ENCODE measurements around the gene RGL2.

RGL2 gene

GRCh38 chr6:33316603-33317418 is 18.1 kb upstream of the RGL2 start:
- DNase-seq (ENCODE audit: low read depth in 2 of 2), result no peak

- DNase-seq (ENCODE audit: low read depth in 2 of 2), result no peak
Observed at GRCh38 chr6:33315793-33316602, 17.3 kb upstream of the RGL2 start.

GRCh38 chr6:33314943-33315792 is 16.4 kb upstream of the RGL2 start:
- no peak for DNase-seq (ENCODE audit: low read depth in 2 of 2)

GRCh38 chr6:33314515-33314942 is 15.8 kb upstream of the RGL2 start:
- DNase-seq (ENCODE audit: low read depth in 2 of 2), result no peak

- DNase-seq (ENCODE audit: low read depth in 2 of 2), result peak; percentile 75 to 78
Observed at GRCh38 chr6:33313709-33314514, 15.2 kb upstream of the RGL2 start, which contains the start of gene TAPBP. TSS of gene TAPBP (minus strand) at chr6:33314078. CDS start at chr6:33314041, 37 bp downstream.

GRCh38 chr6:33313105-33313708 is 14.5 kb upstream of the RGL2 start:
- DNase-seq (ENCODE audit: low read depth in 2 of 2), result no peak

GRCh38 chr6:33312361-33313104 is 13.8 kb upstream of the RGL2 start:
- DNase-seq (ENCODE audit: low read depth in 2 of 2), result peak; percentile 67 to 70

- no peak for DNase-seq (ENCODE audit: low read depth in 2 of 2)
Observed at GRCh38 chr6:33306356-33306755, 7.6 kb upstream of the RGL2 start.

GRCh38 chr6:33305052-33305451 is 6.3 kb upstream of the RGL2 start:
- DNase-seq (ENCODE audit: low read depth in 2 of 2), result no peak

- no peak for DNase-seq (ENCODE audit: low read depth in 2 of 2)
Observed at GRCh38 chr6:33304216-33304615, 5.5 kb upstream of the RGL2 start.

- no peak for DNase-seq (ENCODE audit: low read depth in 2 of 2)
Observed at GRCh38 chr6:33301877-33302276, 3.1 kb upstream of the RGL2 start.

GRCh38 chr6:33299237-33299944 is 649 bp upstream of the RGL2 start:
- peak; percentile 89 to 91 for DNase-seq (ENCODE audit: low read depth in 2 of 2)

GRCh38 chr6:33297956-33298772 is 578 bp downstream of the RGL2 start:
- DNase-seq (ENCODE audit: low read depth in 2 of 2), result peak in 1 of 2 donors; percentile 48

- no peak for DNase-seq (ENCODE audit: low read depth in 2 of 2)
Observed at GRCh38 chr6:33297406-33297955, 1.3 kb downstream of the RGL2 start.

- DNase-seq (ENCODE audit: low read depth in 2 of 2), result no peak
Observed at GRCh38 chr6:33296797-33297405, 1.8 kb downstream of the RGL2 start.

- DNase-seq (ENCODE audit: low read depth in 2 of 2), result no peak
Observed at GRCh38 chr6:33295621-33296369, 2.9 kb downstream of the RGL2 start.

All from stimulated activated CD8-positive, alpha-beta memory T cell treated with anti-CD3 and anti-CD28 coated beads, Interleukin-2, amount 100 ng/mL, for 48 hours (primary cell).